H1 (cell line): Measurements from ENCODE around the gene ASMTL. TPM values are rescaled to one million over a fixed set of nuclear protein-coding genes. Genes with fewer than 3 reads are reported as not detected.

Experiments used
- EP300 ChIP-seq, 2 experiments: IDR thresholded peaks; 1 replicate in 1 of 2; 2 replicates in 1 of 2; pipeline ENCODE4 v1.6.1; 2011 to 2012; ENCODE audit warnings: low read depth in 2 of 2, low read length in 2 of 2, mild to moderate bottlenecking in 2 of 2, borderline replicate concordance in 1 of 2, inconsistent platforms in 1 of 2, moderate library complexity in 1 of 2
- PHF8 ChIP-seq: fragments of 200-600 bp; sonication (generic); conservative IDR thresholded peaks from 2 replicates; pipeline ENCODE4 v1.7.1; 2012; ENCODE audit warnings: low read depth, mild to moderate bottlenecking, inconsistent platforms, low read length, moderate library complexity
- RBBP5 ChIP-seq: IDR thresholded peaks from 2 replicates; pipeline ENCODE4 v1.7.1; 2012; ENCODE audit warnings: low read depth, mild to moderate bottlenecking, inconsistent platforms, low read length, moderate library complexity, borderline replicate concordance
- TAF1 ChIP-seq: IDR thresholded peaks from 2 replicates; pipeline ENCODE4 v1.6.1; 2011; ENCODE audit warnings: mild to moderate bottlenecking, low read depth, low read length
- polyA plus RNA-seq, 7 experiments: library from polyadenylated mRNA; depleted of rRNA in 3 of 7; stranded (reverse) in 5 of 7; unstranded in 2 of 7; fragments of >200 nt in 5 of 7; fragments of 200-250 nt in 2 of 7; gene quantifications; 1 replicate in 5 of 7; 2 replicates in 1 of 7; 4 replicates in 1 of 7; pipeline versions ENCODE4 v1.2.1 to v1.2.3, GENCODE V29; 2011 to 2013; ENCODE audit warnings: missing spikeins in 2 of 7, mixed read lengths in 2 of 7
- total RNA-seq: library from RNA; stranded (reverse); fragmentation: NEBNext Ultra II Directional; extraction: Animal tissue kit (Norgen Biotek cat#: 25700); gene quantifications from 2 replicates; pipeline ENCODE4 v1.2.1, GENCODE V29; 2021

ASMTL gene
- total and polyA plus RNA-seq, 2 of the 8 experiments (the other 6 are each of a cell fraction or from before 2014, with no cell fraction given) = 75.6 to 81.4 TPM

- TF ChIP-seq RBBP5 (0 out of 2 replicates have a peak, but pooled peaks have one; percentile 83), EP300 (IDR thresholded peaks at IDR 0.05; ENCODE audit: borderline replicate concordance in 1 of 2, low read depth in 2 of 2, low read length in 2 of 2) (0 out of 3 replicates have a peak, but pooled peaks of 1 of the 2 experiments have one; percentile 14), PHF8 (peak; percentile 47; the same call in 1 of the 2 replicates), TAF1 (peak; percentile 85; the same call in 1 of the 2 replicates)
- TF ChIP-seq, all 59 proteins: peak for 9
Measured at GRCh38 chrX:1392376-1393068, 60.2 kb downstream of the ASMTL start (continued).
